ENCODE results near the gene PARD3.

DNA sequence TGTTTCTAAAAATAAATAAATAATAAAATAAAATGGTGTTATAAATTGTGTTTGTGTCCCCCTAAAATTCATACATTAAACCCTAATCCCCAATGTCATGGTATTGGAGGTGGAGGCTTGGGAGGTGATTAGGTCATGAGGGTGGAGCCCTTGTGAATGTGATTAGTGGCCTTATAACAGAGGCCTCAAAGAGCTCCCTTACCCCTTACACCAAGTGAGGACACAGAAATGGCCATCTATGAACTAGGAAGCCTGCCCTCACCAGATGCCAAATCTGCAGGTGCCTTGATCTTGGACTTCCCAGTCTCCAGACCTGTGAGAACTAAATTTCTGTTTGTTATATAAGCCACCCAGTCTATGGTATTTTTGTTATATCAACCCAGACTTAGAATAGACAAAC lies 738.7 kb downstream of the PARD3 start:
- TF ChIP-seq, protein P1, sequence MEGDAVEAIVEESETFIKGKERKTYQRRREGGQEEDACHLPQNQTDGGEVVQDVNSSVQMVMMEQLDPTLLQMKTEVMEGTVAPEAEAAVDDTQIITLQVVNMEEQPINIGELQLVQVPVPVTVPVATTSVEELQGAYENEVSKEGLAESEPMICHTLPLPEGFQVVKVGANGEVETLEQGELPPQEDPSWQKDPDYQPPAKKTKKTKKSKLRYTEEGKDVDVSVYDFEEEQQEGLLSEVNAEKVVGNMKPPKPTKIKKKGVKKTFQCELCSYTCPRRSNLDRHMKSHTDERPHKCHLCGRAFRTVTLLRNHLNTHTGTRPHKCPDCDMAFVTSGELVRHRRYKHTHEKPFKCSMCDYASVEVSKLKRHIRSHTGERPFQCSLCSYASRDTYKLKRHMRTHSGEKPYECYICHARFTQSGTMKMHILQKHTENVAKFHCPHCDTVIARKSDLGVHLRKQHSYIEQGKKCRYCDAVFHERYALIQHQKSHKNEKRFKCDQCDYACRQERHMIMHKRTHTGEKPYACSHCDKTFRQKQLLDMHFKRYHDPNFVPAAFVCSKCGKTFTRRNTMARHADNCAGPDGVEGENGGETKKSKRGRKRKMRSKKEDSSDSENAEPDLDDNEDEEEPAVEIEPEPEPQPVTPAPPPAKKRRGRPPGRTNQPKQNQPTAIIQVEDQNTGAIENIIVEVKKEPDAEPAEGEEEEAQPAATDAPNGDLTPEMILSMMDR (IDR thresholded peaks at IDR 0.05), result no peak
- no peak for TF ChIP-seq POLR2A (IDR thresholded peaks at IDR 0.05)
